HepG2 (cell line): ENCODE data around the gene MYADML2. TPM values are rescaled to one million over a fixed set of nuclear protein-coding genes. Genes with fewer than 3 reads are reported as not detected.
A peak's percentile ranks its signal among the peaks of the same experiment; 100 is the strongest.

ENCODE experiments used
- ATAC-seq: fragments of 200-7000 bp; cut with Tn5 transposase; 3 replicates; pipeline ENCODE4 v1.9.1; 2020; ENCODE audit warnings: mild to moderate bottlenecking, moderate library complexity
- BruUV-seq: library from RNA; stranded (reverse); fragments of 400-500 nt; replicated peaks from 2 replicates; lab custom pipeline; 2021; lab: Mats Ljungman, UMichigan
- CTCF ChIA-PET: fragments of 300-600 bp; formaldehyde crosslinking; extraction: SDS; loops from one replicate; lab custom pipeline; 2021; ENCODE audit warnings: low total read pairs, inconsistent platforms, low intra/inter-chr PET ratio; lab: Yijun Ruan, JAX
- POLR2A ChIA-PET: fragments of 350-600 bp; sonication (Branson Sonifier 250); formaldehyde crosslinking; loops from one replicate; lab custom pipeline; 2020; ENCODE audit warnings: antibody characterized with exemption, inconsistent platforms; lab: Yijun Ruan, JAX
- DNase-seq: peaks from one replicate; pipeline ENCODE4 v3.0.0-alpha.2; 2015; ENCODE audit warnings: low spot score
- FAIRE-seq: peaks from 3 replicates; lab custom pipeline; 2011; peaks lifted over from hg19 to GRCh38; lab: Jason Lieb, UNC
- H2AFZ ChIP-seq: one replicate; pipeline ENCODE4 v1.6.1; 2011; ENCODE audit warnings: low read length, inconsistent platforms
- H3K27ac ChIP-seq: fragments of 300-600 bp; 3 replicates; pipeline ENCODE4 v1.8.0; 2011; ENCODE audit warnings: mixed run types, mild to moderate bottlenecking, mixed read lengths, low read length, inconsistent platforms; ENCODE audit not compliant: insufficient read depth; ENCODE audit errors: extremely low read length
- H3K27me3 ChIP-seq, 2 experiments: fragments of 200-600 bp in 1 of 2; 2 replicates in 1 of 2; 3 replicates in 1 of 2; pipeline versions ENCODE4 v1.6.0 to v1.8.0; 2011; ENCODE audit warnings: low read length in 2 of 2, mild to moderate bottlenecking in 2 of 2, moderate library complexity in 2 of 2, inconsistent platforms in 1 of 2; ENCODE audit not compliant: insufficient read depth in 2 of 2, control insufficient read depth in 1 of 2
- H3K36me3 ChIP-seq, 2 experiments: fragments of 200-600 bp in 1 of 2; replicated peaks in 1 of 2; 2 replicates in 1 of 2; 3 replicates in 1 of 2; pipeline versions ENCODE4 v1.5.1 to v1.8.0; 2011; ENCODE audit warnings: low read length in 2 of 2, inconsistent platforms in 1 of 2; ENCODE audit not compliant: insufficient read depth in 2 of 2, control insufficient read depth in 1 of 2
- H3K4me1 ChIP-seq: 2 replicates; pipeline ENCODE4 v1.5.1; 2012; ENCODE audit warnings: low read length, inconsistent platforms; ENCODE audit not compliant: insufficient read depth
- H3K4me2 ChIP-seq: 2 replicates; pipeline ENCODE4 v1.6.0; 2011; ENCODE audit warnings: low read depth, low read length, inconsistent platforms
- H3K4me3 ChIP-seq, 3 experiments: fragments of 200-600 bp in 1 of 3; sonication (generic), shearing (Covaris generic) in 1 of 3; replicated peaks in 1 of 3; 2 replicates each; pipeline ENCODE4 v1.5.1; 2011 to 2016; ENCODE audit warnings: low read length in 3 of 3, inconsistent platforms in 2 of 3, low read depth in 2 of 3, mild to moderate bottlenecking in 2 of 3, control low read depth in 1 of 3, mixed read lengths in 1 of 3; ENCODE audit not compliant: insufficient read depth in 1 of 3
- H3K79me2 ChIP-seq: one replicate; pipeline ENCODE4 v1.6.1; 2011; ENCODE audit warnings: low read length, inconsistent platforms; ENCODE audit not compliant: insufficient read depth
- H3K9ac ChIP-seq: 2 replicates; pipeline ENCODE4 v1.6.0; 2011; ENCODE audit warnings: mild to moderate bottlenecking, low read depth, low read length, inconsistent platforms; ENCODE audit not compliant: insufficient read depth
- H3K9me3 ChIP-seq: 2 replicates; pipeline ENCODE4 v1.5.1; 2012; ENCODE audit warnings: mild to moderate bottlenecking, low read length
- H4K20me1 ChIP-seq: 2 replicates; pipeline ENCODE4 v1.6.0; 2011; ENCODE audit warnings: inconsistent platforms, mild to moderate bottlenecking, low read length, moderate library complexity; ENCODE audit not compliant: insufficient read depth
- ADNP ChIP-seq: sonication (generic); formaldehyde crosslinking; IDR thresholded peaks from 2 replicates; pipeline ENCODE4 v1.4.0; 2020; ENCODE audit warnings: missing genetic modification reagents
- ATF1 ChIP-seq: IDR thresholded peaks from 2 replicates; pipeline ENCODE4 v1.6.1; 2016; ENCODE audit warnings: mild to moderate bottlenecking, control low read depth
- ESRRA ChIP-seq: sonication (generic); formaldehyde crosslinking; IDR thresholded peaks from 2 replicates; pipeline ENCODE4 v1.5.1; 2020; ENCODE audit warnings: mild to moderate bottlenecking, low read depth, missing genetic modification reagents
- GTF3A ChIP-seq: sonication (generic); formaldehyde crosslinking; conservative IDR thresholded peaks from 2 replicates; pipeline ENCODE4 v1.4.0; 2020; ENCODE audit warnings: mild to moderate bottlenecking, missing genetic modification reagents
- HNRNPUL1 ChIP-seq: fragments of 200-400 bp; formaldehyde crosslinking; IDR thresholded peaks from 2 replicates; pipeline ENCODE4 v1.6.1; 2017; ENCODE audit warnings: low read depth, mild to moderate bottlenecking, low read length, moderate library complexity
- JDP2 ChIP-seq: sonication (generic); formaldehyde crosslinking; IDR thresholded peaks from 2 replicates; pipeline ENCODE4 v1.8.1; 2022; ENCODE audit warnings: missing genetic modification reagents, borderline replicate concordance
- MAX ChIP-seq: IDR thresholded peaks from 2 replicates; pipeline ENCODE4 v1.6.1; 2012; ENCODE audit warnings: inconsistent platforms
- NFAT5 ChIP-seq: sonication (generic); formaldehyde crosslinking; IDR thresholded peaks from 2 replicates; pipeline ENCODE4 v1.4.0; 2020; ENCODE audit warnings: missing genetic modification reagents
- NFE2 ChIP-seq: sonication (generic); formaldehyde crosslinking; IDR thresholded peaks from 2 replicates; pipeline ENCODE4 v1.4.0; 2020; ENCODE audit warnings: missing genetic modification reagents
- RBFOX2 ChIP-seq: fragments of 200-400 bp; formaldehyde crosslinking; IDR thresholded peaks from 2 replicates; pipeline ENCODE4 v1.6.1; 2017; ENCODE audit warnings: low read depth, mild to moderate bottlenecking, low read length
- RXRA ChIP-seq: sonication (generic); formaldehyde crosslinking; IDR thresholded peaks from 2 replicates; pipeline ENCODE4 v1.5.1; 2020; ENCODE audit warnings: missing genetic modification reagents
- SNAPC2 ChIP-seq: sonication (generic); formaldehyde crosslinking; IDR thresholded peaks from 2 replicates; pipeline ENCODE4 v1.8.1; 2022; ENCODE audit warnings: mild to moderate bottlenecking, missing genetic modification reagents
- TBL1XR1 ChIP-seq: fragments of 150-350 bp; IDR thresholded peaks from 2 replicates; pipeline ENCODE4 v1.6.1; 2014; ENCODE audit warnings: borderline replicate concordance, low read length; ENCODE audit not compliant: partially characterized antibody
- ZBTB4 ChIP-seq: sonication (generic); formaldehyde crosslinking; IDR thresholded peaks from 2 replicates; pipeline ENCODE4 v1.4.0; 2020; ENCODE audit warnings: missing genetic modification reagents, mild to moderate bottlenecking, borderline replicate concordance
- ZNF235 ChIP-seq: sonication (generic); formaldehyde crosslinking; IDR thresholded peaks from 2 replicates; pipeline ENCODE4 v1.8.1; 2023; ENCODE audit warnings: mild to moderate bottlenecking, missing genetic modification reagents, borderline replicate concordance
- ZNF619 ChIP-seq: sonication (generic); formaldehyde crosslinking; IDR thresholded peaks from 2 replicates; pipeline ENCODE4 v1.4.0; 2020; ENCODE audit warnings: mild to moderate bottlenecking, missing genetic modification reagents
- ZNF660 ChIP-seq: sonication (generic); formaldehyde crosslinking; IDR thresholded peaks from 2 replicates; pipeline ENCODE4 v1.5.1; 2020; ENCODE audit warnings: mild to moderate bottlenecking, low read depth, missing genetic modification reagents, borderline replicate concordance
- WGBS: methylation state at CpG from one replicate; pipeline ENCODE4 v1.1.6; 2017; ENCODE audit warnings: low lambda C conversion rate; 5-methylcytosine and 5-hydroxymethylcytosine counted together
- in situ Hi-C: cut with HindIII; loops from 2 replicates; pipeline ENCODE4 v1.10.0; 2017; ENCODE audit warnings: low pct_unique_long_range_greater_than_20kb; ENCODE audit not compliant: extremely low pct_ligation_motif_present
- intact Hi-C: fragments of 100-400 bp; cut with micrococcal nuclease; formaldehyde crosslinking; loops from one replicate; pipeline ENCODE4 v1.10.0; 2022; ENCODE audit not compliant: unreplicated experiment
- polyA plus RNA-seq, 8 experiments: library from polyadenylated mRNA; depleted of rRNA in 3 of 8; stranded (reverse) in 7 of 8; unstranded in 1 of 8; fragments of >200 nt; fragmentation: Illumina TruSeq in 4 of 8; extraction: Trizol in 4 of 8; gene quantifications; 2 replicates each; pipeline versions ENCODE4 v1.2.1 to v1.2.3, GENCODE V29; 2011 to 2016; ENCODE audit warnings: low read depth in 4 of 8, missing spikeins in 1 of 8, mixed read lengths in 1 of 8; ENCODE audit not compliant: insufficient read depth in 1 of 8
- total RNA-seq, 5 experiments: library from RNA; depleted of rRNA; stranded (reverse); fragments of >200 nt; fragmentation: Illumina TruSeq; extraction: Trizol; gene quantifications; 2 replicates each; pipeline ENCODE4 v1.2.3, GENCODE V29; 2016; ENCODE audit warnings: low read depth in 1 of 5

The MYADML2 gene
- total and polyA plus RNA-seq, 2 of the 13 experiments (the other 11 are each of a cell fraction or from before 2014, with no cell fraction given): not detected

GRCh38 chr17:81903415-81903831, 43.6 kb downstream of the MYADML2 start:
- H3K4me2 ChIP-seq: 0 out of 2 replicates have a peak overlapping the region, but pooled peaks have one; percentile 68
- no peak overlapping the region for H2AFZ ChIP-seq
- H3K4me1 ChIP-seq: peaks cover 28% of the 10 kb centered on the region
- peaks cover 43 to 63% of the 10 kb centered on the region in 2 experiments for H3K36me3 ChIP-seq
- FAIRE-seq (no peak), DNase-seq (no peak), ATAC-seq (peak; percentile 4)
- intact Hi-C loops (no loop called here), in situ Hi-C loops (no loop called here)
- H3K9ac ChIP-seq: no peak overlapping the region
- no TSS peak for BruUV-seq
- CTCF ChIA-PET: no interaction called here
- H3K9me3 ChIP-seq: no peaks in the 10 kb centered on the region
- H3K79me2 ChIP-seq: peaks cover 9% of the 10 kb centered on the region
- no peaks in the 10 kb centered on the region for H3K27me3 ChIP-seq
- WGBS: 83% methylated on average over 10 of the region's 10 CpGs
- POLR2A ChIA-PET: interaction anchor here (0.6 to 2.9 kb wide), 2 partner anchors 23 to 134 kb away, joined by 3 to 10 read pairs; partner anchors contain the start of gene DCXR
- H4K20me1 ChIP-seq: peaks cover 8% of the 10 kb centered on the region; the same call in 1 of the 2 replicates
- H3K4me3 ChIP-seq: no peak overlapping the region
- peak overlapping the region; percentile 28 for H3K27ac ChIP-seq
- TF ChIP-seq ESRRA (CRISPR knock-in tag) (0 out of 2 replicates have a peak, but pooled peaks have one; percentile 41), HNRNPUL1 (no peak), ZBTB4 (CRISPR knock-in tag) (no peak), SNAPC2 (CRISPR knock-in tag) (peak; percentile 73; the same call in 1 of the 2 replicates), NFE2 (CRISPR knock-in tag) (no peak), ZNF660 (CRISPR knock-in tag) (no peak), ADNP (no peak), RXRA (CRISPR knock-in tag) (no peak; the same call in 1 of the 2 replicates), NFAT5 (CRISPR knock-in tag) (no peak), MAX (0 out of 2 replicates have a peak, but pooled peaks have one; percentile 14), JDP2 (CRISPR knock-in tag) (no peak), ZNF619 (no peak), TBL1XR1 (no peak), RBFOX2 (peak; percentile 13; the same call in 1 of the 2 replicates), ATF1 (no peak), ZNF235 (CRISPR knock-in tag) (0 out of 2 replicates have a peak, but pooled peaks have one; percentile 8), GTF3A (no peak)
